ENCODE data around the gene ADAM30. TPM values are rescaled to one million over a fixed set of nuclear protein-coding genes. Genes with fewer than 3 reads are reported as not detected.
A peak's percentile ranks its signal among the peaks of the same experiment; 100 is the strongest.

Gene ADAM30
- total and polyA plus RNA-seq, 2 of the 13 experiments (the other 11 are each of a cell fraction or from before 2014, with no cell fraction given) = not detected

- peaks cover 0 to 3% of the 10 kb centered on the region in 2 experiments; a peak in 1 of 5 replicates for H3K27me3 ChIP-seq (ENCODE audit: control insufficient read depth in 1 of 2, insufficient read depth in 2 of 2, low read length in 2 of 2)
- ChIA-PET POLR2A (no interaction called here), CTCF (ENCODE audit: low intra/inter-chr PET ratio, low total read pairs) (no interaction called here)
- peaks cover 27% of the 10 kb centered on the region for H3K4me1 ChIP-seq (ENCODE audit: insufficient read depth, low read length)
- in situ Hi-C loops (cut with HindIII; ENCODE audit: extremely low pct_ligation_motif_present, low pct_unique_long_range_greater_than_20kb) = no loop called here
- no peak overlapping the region; a peak in 1 of 6 replicates for H3K4me3 ChIP-seq (replicated peaks in 1 of 3; ENCODE audit: insufficient read depth in 1 of 3, low read depth in 2 of 3, low read length in 3 of 3)
- no peaks in the 10 kb centered on the region for H3K79me2 ChIP-seq (ENCODE audit: insufficient read depth, low read length)
- no peak for DNase-seq (ENCODE audit: low spot score)
- no peak overlapping the region for H3K9ac ChIP-seq (ENCODE audit: insufficient read depth, low read depth, low read length)
- BruUV-seq (replicated peaks) = no TSS peak
- no peaks in the 10 kb centered on the region for H4K20me1 ChIP-seq (ENCODE audit: insufficient read depth, low read length)
- peak; percentile 32; the same call in 1 of the 3 replicates for ATAC-seq
- intact Hi-C loops (cut with micrococcal nuclease; ENCODE audit: unreplicated experiment) = no loop called here
- no peak overlapping the region for H3K27ac ChIP-seq (ENCODE audit: extremely low read length, insufficient read depth, low read length)
- H3K36me3 ChIP-seq (replicated peaks in 1 of 2; ENCODE audit: control insufficient read depth in 1 of 2, insufficient read depth in 2 of 2, low read length in 2 of 2) = no peaks in the 10 kb centered on the region
- H2AFZ ChIP-seq (ENCODE audit: low read length) = no peak overlapping the region
- no peaks in the 10 kb centered on the region for H3K9me3 ChIP-seq (ENCODE audit: low read length)
- no peak for FAIRE-seq
- no peak for TF ChIP-seq MIXL1 (CRISPR knock-in tag; IDR thresholded peaks at IDR 0.05)
- no peak for TF ChIP-seq SOX13 (IDR thresholded peaks at IDR 0.05)
- TF ChIP-seq SOX13 (CRISPR knock-in tag; conservative IDR thresholded peaks at IDR 0.05 in 1 of 2, IDR thresholded peaks at IDR 0.05 in 1 of 2) = no peak
- peak; percentile 81 for TF ChIP-seq MAFF (IDR thresholded peaks at IDR 0.05; ENCODE audit: low read depth, low read length)
- TF ChIP-seq ZNF557 (CRISPR knock-in tag; IDR thresholded peaks at IDR 0.05) = no peak
- TF ChIP-seq FIP1L1 (IDR thresholded peaks at IDR 0.05; ENCODE audit: borderline replicate concordance, insufficient read depth, low read depth, low read length) = no peak
- TF ChIP-seq MAFK (conservative IDR thresholded peaks at IDR 0.05 in 1 of 2, IDR thresholded peaks at IDR 0.05 in 1 of 2; ENCODE audit: low read length in 2 of 2) = peak; percentile 77 to 85
- H3K4me2 ChIP-seq (ENCODE audit: low read depth, low read length) = peak overlapping the region; percentile 48
- WGBS (ENCODE audit: low lambda C conversion rate) = 25% methylated on average over 6 of the region's 6 CpGs
These were observed 3.0 kb downstream of the ADAM30 start for GRCh38 chr1:119893238-119893791.

- Histone ChIP-seq H3K27me3 (ENCODE audit: control insufficient read depth in 1 of 2, insufficient read depth in 2 of 2, low read length in 2 of 2) (peaks cover 0 to 3% of the 10 kb centered on the region in 2 experiments; a peak in 1 of 5 replicates), H3K9ac (ENCODE audit: insufficient read depth, low read depth, low read length) (no peak overlapping the region), H2AFZ (ENCODE audit: low read length) (no peak overlapping the region), H3K4me2 (ENCODE audit: low read depth, low read length) (no peak overlapping the region), H3K9me3 (ENCODE audit: low read length) (no peaks in the 10 kb centered on the region), H3K36me3 (replicated peaks in 1 of 2; ENCODE audit: control insufficient read depth in 1 of 2, insufficient read depth in 2 of 2, low read length in 2 of 2) (no peaks in the 10 kb centered on the region), H3K4me1 (ENCODE audit: insufficient read depth, low read length) (peaks cover 23% of the 10 kb centered on the region), H3K27ac (ENCODE audit: extremely low read length, insufficient read depth, low read length) (no peak overlapping the region), H3K79me2 (ENCODE audit: insufficient read depth, low read length) (no peaks in the 10 kb centered on the region), H4K20me1 (ENCODE audit: insufficient read depth, low read length) (no peaks in the 10 kb centered on the region), H3K4me3 (replicated peaks in 1 of 3; ENCODE audit: insufficient read depth in 1 of 3, low read depth in 2 of 3, low read length in 3 of 3) (no peak overlapping the region)
- in situ Hi-C loops (cut with HindIII; ENCODE audit: extremely low pct_ligation_motif_present, low pct_unique_long_range_greater_than_20kb) (no loop called here), intact Hi-C loops (cut with micrococcal nuclease; ENCODE audit: unreplicated experiment) (no loop called here)
- POLR2A ChIA-PET = no interaction called here
- no TSS peak for BruUV-seq (replicated peaks)
- DNase-seq (ENCODE audit: low spot score) (no peak), FAIRE-seq (no peak), ATAC-seq (no peak)
- 3% methylated on average over 1 of the region's 1 CpG for WGBS (ENCODE audit: low lambda C conversion rate)
- TF ChIP-seq FOXO4 (CRISPR knock-in tag; conservative IDR thresholded peaks at IDR 0.05) = no peak
- no peak for TF ChIP-seq TMF1 (CRISPR knock-in tag; IDR thresholded peaks at IDR 0.05; ENCODE audit: low read depth)
- TF ChIP-seq HDAC6 (IDR thresholded peaks at IDR 0.05; ENCODE audit: low read depth, low read length) = no peak
- TF ChIP-seq SOX13 (IDR thresholded peaks at IDR 0.05) = no peak
- no peak for TF ChIP-seq SOX13 (CRISPR knock-in tag; conservative IDR thresholded peaks at IDR 0.05 in 1 of 2, IDR thresholded peaks at IDR 0.05 in 1 of 2)
- TF ChIP-seq MIER3 (CRISPR knock-in tag; IDR thresholded peaks at IDR 0.05; ENCODE audit: borderline replicate concordance) = no peak
- no peak for TF ChIP-seq ZNF878 (CRISPR knock-in tag; IDR thresholded peaks at IDR 0.05)
- no peak for TF ChIP-seq HBP1 (CRISPR knock-in tag; IDR thresholded peaks at IDR 0.05; ENCODE audit: low read depth)
- CTCF ChIA-PET (ENCODE audit: low intra/inter-chr PET ratio, low total read pairs) = no interaction called here
These were observed 4.9 kb downstream of the ADAM30 start for GRCh38 chr1:119891386-119891785.

All from HepG2 (cell line).